ENCODE results near the gene TRIM28.
A peak's percentile ranks its signal among the peaks of the same experiment; 100 is the strongest.

TRIM28 gene

GRCh38 chr19:58549664-58550361 is 5.9 kb downstream of the TRIM28 start:
- no peak for DNase-seq (ENCODE audit: low read depth in 2 of 2)

GRCh38 chr19:58550362-58551122 is 6.7 kb downstream of the TRIM28 start:
- DNase-seq (ENCODE audit: low read depth in 2 of 2), result no peak

- no peak for DNase-seq (ENCODE audit: low read depth in 2 of 2)
Observed at GRCh38 chr19:58551123-58551497, 7.2 kb downstream of the TRIM28 start.

GRCh38 chr19:58551577-58552471 is 8.0 kb downstream of the TRIM28 start:
- DNase-seq (ENCODE audit: low read depth in 2 of 2), result no peak

- DNase-seq (ENCODE audit: low read depth in 2 of 2), result no peak
Observed at GRCh38 chr19:58552655-58553054, 8.8 kb downstream of the TRIM28 start.

GRCh38 chr19:58553799-58554493 is 10.1 kb downstream of the TRIM28 start:
- DNase-seq (ENCODE audit: low read depth in 2 of 2), result no peak

- DNase-seq (ENCODE audit: low read depth in 2 of 2), result peak; percentile 96
Observed at GRCh38 chr19:58554494-58555368, 10.9 kb downstream of the TRIM28 start, which contains the start of gene CHMP2A. Gene CHMP2A (minus strand): TSS chr19:58555105. CDS start chr19:58554212, 893 bp downstream.

- DNase-seq (ENCODE audit: low read depth in 2 of 2), result no peak
Observed at GRCh38 chr19:58555369-58555885, 11.6 kb downstream of the TRIM28 start.

GRCh38 chr19:58555920-58556621 is 12.2 kb downstream of the TRIM28 start:
- no peak for DNase-seq (ENCODE audit: low read depth in 2 of 2)

- no peak for DNase-seq (ENCODE audit: low read depth in 2 of 2)
Observed at GRCh38 chr19:58556622-58557220, 12.9 kb downstream of the TRIM28 start.

GRCh38 chr19:58557221-58558065 is 13.6 kb downstream of the TRIM28 start:
- DNase-seq (ENCODE audit: low read depth in 2 of 2), result no peak

GRCh38 chr19:58558066-58558622 is 14.3 kb downstream of the TRIM28 start, which contains the start of gene UBE2M:
Gene UBE2M (minus strand): TSS chr19:58558611. CDS start chr19:58558381, 230 bp downstream.
- peak in 1 of 2 donors; percentile 53 for DNase-seq (ENCODE audit: low read depth in 2 of 2)

GRCh38 chr19:58558623-58559274 is 14.9 kb downstream of the TRIM28 start:
- DNase-seq (ENCODE audit: low read depth in 2 of 2), result peak; percentile 97 to 99

GRCh38 chr19:58559275-58560006 is 15.6 kb downstream of the TRIM28 start:
- DNase-seq (ENCODE audit: low read depth in 2 of 2), result peak; percentile 48 to 60

GRCh38 chr19:58560007-58560887 is 16.4 kb downstream of the TRIM28 start:
- no peak for DNase-seq (ENCODE audit: low read depth in 2 of 2)

GRCh38 chr19:58560921-58561320 is 17.1 kb downstream of the TRIM28 start:
- DNase-seq (ENCODE audit: low read depth in 2 of 2), result no peak

Measured in stimulated activated CD8-positive, alpha-beta memory T cell treated with anti-CD3 and anti-CD28 coated beads, Interleukin-7, amount 100 ng/mL, for 4 hours (primary cell).